ENCODE results near the gene PEMT. TPM values are rescaled to one million over a fixed set of nuclear protein-coding genes. Genes with fewer than 3 reads are reported as not detected.

PEMT gene
- total RNA-seq, 1 experiment from 2014 or later = 53.1 TPM

- TF ChIP-seq, protein P1, sequence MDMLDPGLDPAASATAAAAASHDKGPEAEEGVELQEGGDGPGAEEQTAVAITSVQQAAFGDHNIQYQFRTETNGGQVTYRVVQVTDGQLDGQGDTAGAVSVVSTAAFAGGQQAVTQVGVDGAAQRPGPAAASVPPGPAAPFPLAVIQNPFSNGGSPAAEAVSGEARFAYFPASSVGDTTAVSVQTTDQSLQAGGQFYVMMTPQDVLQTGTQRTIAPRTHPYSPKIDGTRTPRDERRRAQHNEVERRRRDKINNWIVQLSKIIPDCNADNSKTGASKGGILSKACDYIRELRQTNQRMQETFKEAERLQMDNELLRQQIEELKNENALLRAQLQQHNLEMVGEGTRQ (CRISPR knock-in tag; IDR thresholded peaks at IDR 0.05) = no peak
- TF ChIP-seq, protein P2, sequence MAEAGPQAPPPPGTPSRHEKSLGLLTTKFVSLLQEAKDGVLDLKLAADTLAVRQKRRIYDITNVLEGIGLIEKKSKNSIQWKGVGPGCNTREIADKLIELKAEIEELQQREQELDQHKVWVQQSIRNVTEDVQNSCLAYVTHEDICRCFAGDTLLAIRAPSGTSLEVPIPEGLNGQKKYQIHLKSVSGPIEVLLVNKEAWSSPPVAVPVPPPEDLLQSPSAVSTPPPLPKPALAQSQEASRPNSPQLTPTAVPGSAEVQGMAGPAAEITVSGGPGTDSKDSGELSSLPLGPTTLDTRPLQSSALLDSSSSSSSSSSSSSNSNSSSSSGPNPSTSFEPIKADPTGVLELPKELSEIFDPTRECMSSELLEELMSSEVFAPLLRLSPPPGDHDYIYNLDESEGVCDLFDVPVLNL (CRISPR knock-in tag; IDR thresholded peaks at IDR 0.05; ENCODE audit: borderline replicate concordance, low read depth) = no peak
- TF ChIP-seq CBFB (CRISPR knock-in tag; IDR thresholded peaks at IDR 0.05; ENCODE audit: low read depth) (no peak), MXD4 (CRISPR knock-in tag; IDR thresholded peaks at IDR 0.05; ENCODE audit: borderline replicate concordance) (no peak)
Observed at GRCh38 chr17:17505151-17505550, 86.4 kb downstream of the PEMT start (continued).

- CTCF ChIA-PET = interaction anchor here (1.1 to 3.4 kb wide), 5 partner anchors 8 to 63 kb away, joined by 4 to 20 read pairs (median 6); partner anchors contain the start of gene RASD1
- H3K9me3 Mint-ChIP-seq = no peaks in the 10 kb centered on the region
- no peak overlapping the region for H3K4me3 Mint-ChIP-seq
- H3K36me3 Mint-ChIP-seq = no peaks in the 10 kb centered on the region
- H3K27ac Mint-ChIP-seq = peak overlapping the region; percentile 68
- no peak for TF ChIP-seq MYBL2 (CRISPR knock-in tag; IDR thresholded peaks at IDR 0.05)
- TF ChIP-seq GTF2I (CRISPR knock-in tag; conservative IDR thresholded peaks at IDR 0.05) = no peak
- TF ChIP-seq ZNF232 (CRISPR knock-in tag; IDR thresholded peaks at IDR 0.05) = no peak
- TF ChIP-seq ELF4 (CRISPR knock-in tag; IDR thresholded peaks at IDR 0.05; ENCODE audit: low read depth) = no peak
- no peak for TF ChIP-seq ESRRA (CRISPR knock-in tag; IDR thresholded peaks at IDR 0.05; ENCODE audit: borderline replicate concordance)
- TF ChIP-seq ZNF121 (CRISPR knock-in tag; IDR thresholded peaks at IDR 0.05) = no peak
- no peak for TF ChIP-seq NFYB (CRISPR knock-in tag; conservative IDR thresholded peaks at IDR 0.05; ENCODE audit: low read depth)
- TF ChIP-seq SOX15 (CRISPR knock-in tag; IDR thresholded peaks at IDR 0.05) = no peak
- no peak for TF ChIP-seq JAZF1 (CRISPR knock-in tag; IDR thresholded peaks at IDR 0.05)
- DNase-seq (ENCODE audit: low spot score) = no peak
- ATAC-seq = no peak
- no peaks in the 10 kb centered on the region; the same call in 1 of the 2 replicates for H3K4me1 Mint-ChIP-seq
- H3K27me3 Mint-ChIP-seq (ENCODE audit: low read depth) = no peaks in the 10 kb centered on the region
- POLR2A ChIA-PET = no interaction called here
Observed at GRCh38 chr17:17504341-17505140, 87.0 kb downstream of the PEMT start.

DNA sequence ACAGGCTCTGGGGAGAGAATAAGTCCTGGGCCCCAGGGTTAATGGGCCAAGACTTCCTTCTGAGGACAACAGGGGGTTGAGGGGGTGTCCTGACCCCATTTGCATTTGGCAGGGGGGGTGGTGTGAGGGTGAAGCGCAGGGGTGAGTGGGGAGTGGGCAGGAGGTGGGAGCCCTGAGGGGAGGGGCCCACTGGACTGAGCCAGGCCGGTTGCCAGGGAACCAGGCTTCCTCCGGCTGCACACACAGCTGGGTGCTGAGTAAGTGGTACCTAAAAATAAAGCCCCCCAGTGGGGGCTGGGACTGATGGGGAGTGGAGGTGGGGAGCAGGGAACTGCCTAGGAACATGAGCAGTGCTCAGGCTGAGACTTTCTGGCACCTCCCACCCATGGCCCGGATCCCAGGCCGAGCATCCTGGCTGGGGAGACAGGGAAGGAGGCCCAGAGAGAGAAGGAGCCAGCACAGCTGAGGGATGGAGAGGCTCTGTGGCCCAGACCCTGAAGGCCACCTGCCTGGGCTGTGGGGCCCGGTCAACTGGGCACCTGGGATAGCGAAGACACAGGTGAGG lies 87.9 kb downstream of the PEMT start:
- Mint-ChIP-seq H3K9me3 (no peaks in the 10 kb centered on the region), H3K36me3 (no peaks in the 10 kb centered on the region), H3K27ac (0 out of 2 replicates have a peak overlapping the region, but pooled peaks have one; percentile 9), H3K27me3 (ENCODE audit: low read depth) (no peaks in the 10 kb centered on the region), H3K4me1 (no peaks in the 10 kb centered on the region; the same call in 1 of the 2 replicates), H3K4me3 (no peak overlapping the region)
- POLR2A ChIA-PET = no interaction called here
- DNase-seq (ENCODE audit: low spot score) (no peak), ATAC-seq (no peak)
- CTCF ChIA-PET = interaction anchor here (1.1 kb wide), 1 partner anchor 19 kb away, joined by 4 read pairs; no protein-coding TSS in a partner anchor
- TF ChIP-seq ERG (CRISPR knock-in tag; IDR thresholded peaks at IDR 0.05) (no peak), ZNF671 (CRISPR knock-in tag; IDR thresholded peaks at IDR 0.05) (no peak), MYBL2 (CRISPR knock-in tag; IDR thresholded peaks at IDR 0.05) (no peak), ZMAT4 (CRISPR knock-in tag; IDR thresholded peaks at IDR 0.05) (no peak), JUN (CRISPR knock-in tag; IDR thresholded peaks at IDR 0.05) (no peak), FOXP1 (CRISPR knock-in tag; IDR thresholded peaks at IDR 0.05; ENCODE audit: borderline replicate concordance) (no peak), SMAD4 (CRISPR knock-in tag; IDR thresholded peaks at IDR 0.05) (no peak), IRF2 (CRISPR knock-in tag; IDR thresholded peaks at IDR 0.05; ENCODE audit: borderline replicate concordance, low read depth) (no peak), ZNF532 (CRISPR knock-in tag; IDR thresholded peaks at IDR 0.05; ENCODE audit: borderline replicate concordance) (no peak), NFE2L1 (CRISPR knock-in tag; IDR thresholded peaks at IDR 0.05) (no peak), ZNF317 (CRISPR knock-in tag; IDR thresholded peaks at IDR 0.05; ENCODE audit: borderline replicate concordance, low read depth) (no peak)
- TF ChIP-seq, protein P3, sequence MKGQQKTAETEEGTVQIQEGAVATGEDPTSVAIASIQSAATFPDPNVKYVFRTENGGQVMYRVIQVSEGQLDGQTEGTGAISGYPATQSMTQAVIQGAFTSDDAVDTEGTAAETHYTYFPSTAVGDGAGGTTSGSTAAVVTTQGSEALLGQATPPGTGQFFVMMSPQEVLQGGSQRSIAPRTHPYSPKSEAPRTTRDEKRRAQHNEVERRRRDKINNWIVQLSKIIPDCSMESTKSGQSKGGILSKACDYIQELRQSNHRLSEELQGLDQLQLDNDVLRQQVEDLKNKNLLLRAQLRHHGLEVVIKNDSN (CRISPR knock-in tag; IDR thresholded peaks at IDR 0.05) = no peak

Data from WTC11 (cell line).